ENCODE measurements around the gene CSN3. TPM values are rescaled to one million over a fixed set of nuclear protein-coding genes. Genes with fewer than 3 reads are reported as not detected.
"Not testable (repeated sequence)": the region's sequence is repeated elsewhere in the genome, so short reads cannot be mapped to it uniquely, and the experiment has no call there.

CSN3 gene, protein sequence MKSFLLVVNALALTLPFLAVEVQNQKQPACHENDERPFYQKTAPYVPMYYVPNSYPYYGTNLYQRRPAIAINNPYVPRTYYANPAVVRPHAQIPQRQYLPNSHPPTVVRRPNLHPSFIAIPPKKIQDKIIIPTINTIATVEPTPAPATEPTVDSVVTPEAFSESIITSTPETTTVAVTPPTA
- not detected for total RNA-seq

- H3K27me3 ChIP-seq; H3K4me3 ChIP-seq (replicated peaks in 1 of 3); DNase-seq; H3K4me1 ChIP-seq; H3K9me3 ChIP-seq; H3K36me3 ChIP-seq; intact Hi-C loops (cut with DNase I); H3K27ac ChIP-seq: not testable (repeated sequence)
- WGBS, 2 donors: 91 to 97% methylated on average over 3 of the region's 3 CpGs
These were observed at the start of gene CSN3 for GRCh38 chr4:70242297-70242696. TSS of gene CSN3 (plus strand) at chr4:70242597. CDS start at chr4:70244820, 2,223 bp downstream.

DNA sequence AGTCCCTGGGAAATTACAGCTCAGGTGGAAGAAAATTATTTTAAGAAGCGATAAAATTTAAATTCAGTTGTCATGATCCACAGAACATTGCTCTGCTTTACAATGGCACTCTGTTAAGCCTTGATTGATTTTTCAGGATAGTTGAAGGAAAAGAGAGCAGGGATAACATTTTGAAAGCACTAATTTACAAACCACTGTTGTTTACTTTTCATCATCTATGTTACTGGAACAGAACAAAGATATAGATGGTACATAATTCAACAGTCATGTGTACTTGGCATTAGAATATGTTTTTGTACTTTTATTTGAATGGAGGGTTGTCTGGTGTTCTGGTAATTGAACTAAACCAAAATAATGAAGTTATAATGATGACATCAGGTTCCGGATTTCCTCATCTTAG lies 49.5 kb upstream of the CSN3 start:
- Histone ChIP-seq H3K9me3 (no peaks in the 10 kb centered on the region), H3K36me3 (no peaks in the 10 kb centered on the region), H3K27ac (no peak overlapping the region), H3K4me3 (replicated peaks in 1 of 3) (no peak overlapping the region), H3K4me1 (peaks cover 27 to 30% of the 10 kb centered on the region in 2 donors), H3K27me3 (no peaks in the 10 kb centered on the region)
- TF ChIP-seq, protein P1, sequence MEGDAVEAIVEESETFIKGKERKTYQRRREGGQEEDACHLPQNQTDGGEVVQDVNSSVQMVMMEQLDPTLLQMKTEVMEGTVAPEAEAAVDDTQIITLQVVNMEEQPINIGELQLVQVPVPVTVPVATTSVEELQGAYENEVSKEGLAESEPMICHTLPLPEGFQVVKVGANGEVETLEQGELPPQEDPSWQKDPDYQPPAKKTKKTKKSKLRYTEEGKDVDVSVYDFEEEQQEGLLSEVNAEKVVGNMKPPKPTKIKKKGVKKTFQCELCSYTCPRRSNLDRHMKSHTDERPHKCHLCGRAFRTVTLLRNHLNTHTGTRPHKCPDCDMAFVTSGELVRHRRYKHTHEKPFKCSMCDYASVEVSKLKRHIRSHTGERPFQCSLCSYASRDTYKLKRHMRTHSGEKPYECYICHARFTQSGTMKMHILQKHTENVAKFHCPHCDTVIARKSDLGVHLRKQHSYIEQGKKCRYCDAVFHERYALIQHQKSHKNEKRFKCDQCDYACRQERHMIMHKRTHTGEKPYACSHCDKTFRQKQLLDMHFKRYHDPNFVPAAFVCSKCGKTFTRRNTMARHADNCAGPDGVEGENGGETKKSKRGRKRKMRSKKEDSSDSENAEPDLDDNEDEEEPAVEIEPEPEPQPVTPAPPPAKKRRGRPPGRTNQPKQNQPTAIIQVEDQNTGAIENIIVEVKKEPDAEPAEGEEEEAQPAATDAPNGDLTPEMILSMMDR (IDR thresholded peaks at IDR 0.05): no peak
- TF ChIP-seq POLR2A (IDR thresholded peaks at IDR 0.05): no peak
- intact Hi-C loops (cut with DNase I): no loop called here
- WGBS, 2 donors: 95 to 99% methylated on average over 2 of the region's 2 CpGs
- DNase-seq: no peak

DNA sequence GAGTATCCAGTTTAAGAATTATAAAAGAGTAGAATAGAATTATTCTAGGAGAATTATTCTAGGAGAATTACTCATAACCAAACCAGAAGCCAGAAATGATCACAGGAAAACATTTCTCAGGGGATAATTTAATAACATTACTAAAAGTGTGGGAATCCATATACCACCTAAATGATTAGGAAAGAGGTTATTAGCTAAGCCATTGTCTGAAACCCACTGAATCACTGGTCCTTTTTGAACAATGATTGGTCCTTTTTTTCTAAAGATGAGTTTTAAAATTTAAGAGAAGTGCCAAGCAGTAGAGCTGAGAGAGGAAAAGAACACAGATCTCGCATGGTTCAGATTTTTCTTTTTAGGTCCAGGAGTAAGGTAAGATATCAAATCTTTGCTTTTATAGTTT lies 47.0 kb upstream of the CSN3 start, which contains the start of gene ODAM:
ODAM (plus strand) TSS at position 301 of the 400 bp plus-strand sequence. CDS start 819 bp downstream, outside the sequence.
- intact Hi-C loops (cut with DNase I): no loop called here
- H3K27me3 ChIP-seq: no peaks in the 10 kb centered on the region
- no peak for TF ChIP-seq POLR2A (IDR thresholded peaks at IDR 0.05)
- TF ChIP-seq, protein P1 (IDR thresholded peaks at IDR 0.05): no peak
- H3K9me3 ChIP-seq: no peaks in the 10 kb centered on the region
- H3K4me3 ChIP-seq (replicated peaks in 1 of 3): no peak within 1 kb of the TSS
- peaks cover 21 to 29% of the 10 kb centered on the region in 2 donors for H3K4me1 ChIP-seq
- 74 to 90% methylated on average over 1 of the region's 1 CpG for WGBS, 2 donors
- no peaks in the 10 kb centered on the region for H3K36me3 ChIP-seq
- DNase-seq: no peak
- H3K27ac ChIP-seq: peak within 1 kb of the TSS in 1 of 3 donors; percentile 32

DNA sequence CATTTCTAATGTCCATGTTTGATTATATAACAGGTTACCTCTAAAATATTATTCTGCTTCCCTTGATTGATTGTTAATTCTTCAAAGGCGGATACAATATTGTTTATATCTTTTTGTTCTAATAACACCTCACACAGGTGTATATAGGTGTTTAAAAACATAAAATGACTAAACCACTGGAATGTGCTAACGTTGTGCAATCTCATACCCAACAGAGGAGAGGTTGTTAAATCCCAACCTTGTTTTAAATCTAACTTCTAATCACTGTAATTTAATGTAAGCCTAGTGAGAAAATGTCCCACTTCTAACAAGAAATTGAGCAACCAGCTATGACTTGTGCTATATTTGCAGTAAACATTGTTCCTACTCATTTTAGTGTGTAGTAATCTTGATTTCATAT lies 45.5 kb upstream of the CSN3 start:
- 75 to 78% methylated on average over 2 of the region's 2 CpGs for WGBS, 2 donors
- Histone ChIP-seq H3K36me3 (no peaks in the 10 kb centered on the region), H3K9me3 (no peaks in the 10 kb centered on the region), H3K4me1 (peaks cover 14 to 22% of the 10 kb centered on the region in 2 donors), H3K27me3 (no peaks in the 10 kb centered on the region), H3K4me3 (replicated peaks in 1 of 3) (no peak overlapping the region), H3K27ac (peak overlapping the region; percentile 43 to 77 (median 45))
- TF ChIP-seq POLR2A (IDR thresholded peaks at IDR 0.05): no peak
- TF ChIP-seq, protein P1 (IDR thresholded peaks at IDR 0.05): no peak
- intact Hi-C loops (cut with DNase I): no loop called here
- no peak for DNase-seq

DNA sequence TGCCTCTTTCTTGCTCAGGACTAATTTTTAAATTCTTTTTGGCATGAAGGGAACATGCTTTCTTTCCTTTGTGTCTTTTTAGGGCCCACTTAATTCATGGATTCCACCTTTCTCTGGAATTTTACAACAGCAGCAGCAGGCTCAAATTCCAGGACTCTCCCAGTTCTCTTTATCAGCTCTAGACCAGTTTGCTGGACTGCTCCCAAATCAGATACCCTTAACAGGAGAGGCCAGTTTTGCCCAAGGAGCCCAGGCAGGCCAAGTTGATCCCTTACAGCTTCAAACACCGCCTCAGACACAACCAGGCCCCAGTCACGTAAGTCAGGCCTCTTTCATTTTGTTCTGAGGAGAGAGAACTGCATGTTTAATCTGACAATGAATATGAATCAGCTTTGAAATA lies 44.6 kb upstream of the CSN3 start:
- H3K27me3 ChIP-seq: no peaks in the 10 kb centered on the region
- peak overlapping the region; percentile 43 to 77 (median 45) for H3K27ac ChIP-seq
- H3K4me1 ChIP-seq: peaks cover 14 to 22% of the 10 kb centered on the region in 2 donors
- WGBS, 2 donors: 37 to 49% methylated on average over 2 of the region's 2 CpGs
- no peak for TF ChIP-seq POLR2A (IDR thresholded peaks at IDR 0.05)
- TF ChIP-seq, protein P1 (IDR thresholded peaks at IDR 0.05): no peak
- intact Hi-C loops (cut with DNase I): no loop called here
- no peaks in the 10 kb centered on the region for H3K36me3 ChIP-seq
- H3K9me3 ChIP-seq: no peaks in the 10 kb centered on the region
- peak; percentile 67 to 70 for DNase-seq
- H3K4me3 ChIP-seq (replicated peaks in 1 of 3): no peak overlapping the region
